Stimulated activated CD8-positive, alpha-beta memory T cell treated with anti-CD3 and anti-CD28 coated beads, Interleukin-15, amount 100 ng/mL, for 24 hours (primary cell): ENCODE results near the gene KAT5.
"Not testable (repeated sequence)": the region's sequence is repeated elsewhere in the genome, so short reads cannot be mapped to it uniquely, and the experiment has no call there.

Source experiments
- DNase-seq: peaks from one replicate; pipeline ENCODE4 v3.0.0-alpha.2; 2020; ENCODE audit warnings: low read depth

KAT5 gene

GRCh38 chr11:65709661-65710060 lies 2.4 kb upstream of the KAT5 start:
- DNase-seq, result no peak

GRCh38 chr11:65710421-65710820 lies 1.6 kb upstream of the KAT5 start:
- no peak for DNase-seq

GRCh38 chr11:65712633-65713076 lies 603 bp downstream of the KAT5 start:
- DNase-seq, result no peak

GRCh38 chr11:65713212-65713969 lies 1.3 kb downstream of the KAT5 start:
- DNase-seq, result no peak

GRCh38 chr11:65714433-65714832 lies 2.4 kb downstream of the KAT5 start:
- no peak for DNase-seq

GRCh38 chr11:65716302-65716701 lies 4.2 kb downstream of the KAT5 start:
- DNase-seq, result no peak

GRCh38 chr11:65716774-65717405 lies 4.8 kb downstream of the KAT5 start:
- no peak for DNase-seq

GRCh38 chr11:65717906-65718305 lies 5.9 kb downstream of the KAT5 start:
- DNase-seq, result no peak

GRCh38 chr11:65718531-65718930 lies 6.5 kb downstream of the KAT5 start:
- DNase-seq, result no peak

- no peak for DNase-seq
Measured at GRCh38 chr11:65718964-65719492, 7.0 kb downstream of the KAT5 start.

GRCh38 chr11:65719871-65720210 lies 7.8 kb downstream of the KAT5 start:
- DNase-seq, result no peak

GRCh38 chr11:65720211-65720934 lies 8.3 kb downstream of the KAT5 start, which contains the start of gene RNASEH2C:
Gene RNASEH2C (minus strand): TSS chr11:65720798. CDS start chr11:65720758, 40 bp downstream.
- peak; percentile 45 for DNase-seq

GRCh38 chr11:65722261-65722660 lies 10.2 kb downstream of the KAT5 start:
- no peak for DNase-seq

- no peak for DNase-seq
Measured at GRCh38 chr11:65726660-65727059, 14.6 kb downstream of the KAT5 start.

GRCh38 chr11:65727865-65728264 lies 15.8 kb downstream of the KAT5 start:
- DNase-seq, result no peak

GRCh38 chr11:65730461-65730860 lies 18.4 kb downstream of the KAT5 start:
- no peak for DNase-seq

GRCh38 chr11:65735111-65735510 lies 23.1 kb downstream of the KAT5 start:
- not testable (repeated sequence) for DNase-seq

GRCh38 chr11:65736810-65737209 lies 24.8 kb downstream of the KAT5 start:
- DNase-seq, result no peak

GRCh38 chr11:65739022-65739421 lies 27.0 kb downstream of the KAT5 start:
- no peak for DNase-seq

GRCh38 chr11:65741185-65741584 lies 29.1 kb downstream of the KAT5 start:
- no peak for DNase-seq

- no peak for DNase-seq
Measured at GRCh38 chr11:65742353-65742752, 30.3 kb downstream of the KAT5 start.

- DNase-seq, result no peak
Measured at GRCh38 chr11:65743681-65744025, 31.6 kb downstream of the KAT5 start.
